GM12874 (cell line): Measurements from ENCODE around the gene SH3D19.

ENCODE experiments used
- CTCF ChIP-seq: IDR thresholded peaks from 2 replicates; pipeline ENCODE4 v1.5.1; 2011; ENCODE audit warnings: low read depth, mild to moderate bottlenecking, control low read depth, low read length, moderate library complexity; ENCODE audit not compliant: insufficient read depth

Gene SH3D19

GRCh38 chr4:151356510-151356909 lies 31.1 kb upstream of the SH3D19 start:
- no peak for TF ChIP-seq CTCF

GRCh38 chr4:151355155-151355554 lies 29.8 kb upstream of the SH3D19 start:
- no peak for TF ChIP-seq CTCF

- TF ChIP-seq CTCF: no peak
Measured at GRCh38 chr4:151347490-151348235, 22.3 kb upstream of the SH3D19 start.

GRCh38 chr4:151344948-151345347 lies 19.5 kb upstream of the SH3D19 start:
- no peak for TF ChIP-seq CTCF

GRCh38 chr4:151340751-151341385 lies 15.5 kb upstream of the SH3D19 start:
- no peak for TF ChIP-seq CTCF

GRCh38 chr4:151339467-151339866 lies 14.1 kb upstream of the SH3D19 start:
- no peak for TF ChIP-seq CTCF

- no peak for TF ChIP-seq CTCF
Measured at GRCh38 chr4:151331276-151332042, 6.1 kb upstream of the SH3D19 start.
